H1 (cell line): ENCODE measurements around the gene LAMP1. TPM values are rescaled to one million over a fixed set of nuclear protein-coding genes. Genes with fewer than 3 reads are reported as not detected.

Source experiments
- CTCF ChIA-PET: fragments of 300-600 bp; sonication (Branson Sonifier 250); formaldehyde crosslinking; loops from one replicate; lab custom pipeline; 2021; ENCODE audit not compliant: partially characterized antibody; lab: Charles Lee
- POLR2A ChIA-PET: fragments of 300-600 bp; sonication (Branson Sonifier 250); formaldehyde crosslinking; loops from one replicate; lab custom pipeline; 2021; ENCODE audit warnings: inconsistent platforms; ENCODE audit not compliant: partially characterized antibody; lab: Charles Lee
- DNase-seq, 2 experiments: peaks; one replicate each; pipeline versions ENCODE4 v3.0.0 to v3.0.0-alpha.2; 2010 to 2022; ENCODE audit warnings: low spot score in 2 of 2, low read depth in 1 of 2, mixed read lengths in 1 of 2
- FAIRE-seq: peaks from 2 replicates; lab custom pipeline; 2011; peaks lifted over from hg19 to GRCh38; lab: Jason Lieb, UNC
- H2AFZ ChIP-seq: 2 replicates; pipeline ENCODE4 v1.8.1; 2012; ENCODE audit warnings: low read length, inconsistent platforms
- H2AK5ac ChIP-seq: 2 replicates; pipeline ENCODE4 v1.6.1; 2013; ENCODE audit warnings: low read depth, low read length
- H2BK120ac ChIP-seq: replicated peaks from 2 replicates; pipeline ENCODE3; 2013; ENCODE audit warnings: low read depth, low read length, inconsistent platforms
- H2BK12ac ChIP-seq: 2 replicates; pipeline ENCODE4 v1.6.1; 2013; ENCODE audit warnings: low read depth, low read length
- H2BK15ac ChIP-seq: 2 replicates; pipeline ENCODE4 v1.6.1; 2013; ENCODE audit warnings: low read length
- H2BK20ac ChIP-seq: 2 replicates; pipeline ENCODE4 v1.6.1; 2013; ENCODE audit warnings: low read length
- H2BK5ac ChIP-seq: 2 replicates; pipeline ENCODE4 v1.6.1; 2013; ENCODE audit warnings: low read depth, low read length
- H3K14ac ChIP-seq: 2 replicates; pipeline ENCODE4 v1.6.1; 2013; ENCODE audit warnings: inconsistent platforms; ENCODE audit not compliant: insufficient read length
- H3K18ac ChIP-seq: 2 replicates; pipeline ENCODE4 v1.6.1; 2013; ENCODE audit warnings: low read length; ENCODE audit errors: extremely low read depth
- H3K23ac ChIP-seq: 2 replicates; pipeline ENCODE4 v1.6.1; 2013; ENCODE audit warnings: inconsistent platforms; ENCODE audit not compliant: insufficient read length
- H3K23me2 ChIP-seq: 2 replicates; pipeline ENCODE4 v1.6.1; 2013; ENCODE audit warnings: low read depth, low read length
- H3K27ac ChIP-seq: 2 replicates; pipeline ENCODE4 v1.6.1; 2011; ENCODE audit warnings: low read depth, low read length, inconsistent platforms
- H3K27me3 ChIP-seq, 4 experiments: replicated peaks in 1 of 4; 1 replicate in 1 of 4; 2 replicates in 3 of 4; pipeline versions ENCODE4 v1.6.1 to v1.8.1; 2011 to 2013; ENCODE audit warnings: low read length in 3 of 4, mild to moderate bottlenecking in 3 of 4, inconsistent platforms in 2 of 4, mixed read lengths in 2 of 4, moderate library complexity in 1 of 4; ENCODE audit not compliant: control insufficient read depth in 3 of 4, insufficient read depth in 3 of 4; ENCODE audit errors: extremely low read depth in 1 of 4
- H3K36me3 ChIP-seq, 4 experiments: 2 replicates each; pipeline versions ENCODE4 v1.6.1 to v1.8.1; 2011 to 2013; ENCODE audit warnings: mild to moderate bottlenecking in 4 of 4, low read length in 3 of 4, moderate library complexity in 2 of 4, control low read depth in 1 of 4, inconsistent platforms in 1 of 4; ENCODE audit not compliant: insufficient read depth in 4 of 4, control insufficient read depth in 2 of 4
- H3K4ac ChIP-seq: replicated peaks from 2 replicates; pipeline ENCODE3; 2013; ENCODE audit warnings: low read length, low read depth, mixed read lengths, inconsistent platforms; ENCODE audit not compliant: insufficient read length
- H3K4me1 ChIP-seq, 4 experiments: replicated peaks in 1 of 4; 1 replicate in 1 of 4; 2 replicates in 3 of 4; pipeline versions ENCODE4 v1.6.1 to v1.8.1; 2011 to 2013; ENCODE audit warnings: low read length in 3 of 4, inconsistent platforms in 2 of 4, mixed read lengths in 1 of 4; ENCODE audit not compliant: insufficient read depth in 4 of 4, control insufficient read depth in 3 of 4
- H3K4me2 ChIP-seq, 2 experiments: 2 replicates each; pipeline versions ENCODE4 v1.6.1 to v1.8.1; 2011 to 2013; ENCODE audit warnings: low read depth in 2 of 2, low read length in 2 of 2, control low read depth in 1 of 2, inconsistent platforms in 1 of 2, mild to moderate bottlenecking in 1 of 2; ENCODE audit not compliant: insufficient read depth in 1 of 2
- H3K4me3 ChIP-seq, 4 experiments: fragments of 200-600, 300-600 bp in 1 of 4; sonication (generic), shearing (Covaris generic), sonication (Bioruptor Twin) in 1 of 4; 2 replicates each; pipeline versions ENCODE4 v1.5.1 to v1.8.1; 2011 to 2016; ENCODE audit warnings: low read length in 4 of 4, low read depth in 3 of 4, control low read depth in 2 of 4, inconsistent platforms in 2 of 4, mild to moderate bottlenecking in 2 of 4, mixed read lengths in 1 of 4, moderate library complexity in 1 of 4; ENCODE audit not compliant: insufficient read depth in 2 of 4; ENCODE audit errors: extremely low read depth in 1 of 4
- H3K56ac ChIP-seq: replicated peaks from 2 replicates; pipeline ENCODE3; 2013; ENCODE audit warnings: low read depth, mild to moderate bottlenecking, mixed read lengths, low read length, inconsistent platforms; ENCODE audit not compliant: insufficient read length
- H3K79me1 ChIP-seq: 2 replicates; pipeline ENCODE4 v1.6.1; 2013; ENCODE audit warnings: low read depth, low read length, control low read depth
- H3K79me2 ChIP-seq, 2 experiments: 2 replicates each; pipeline versions ENCODE4 v1.6.1 to v1.8.1; 2012 to 2013; ENCODE audit warnings: low read length in 2 of 2, mild to moderate bottlenecking in 2 of 2, inconsistent platforms in 1 of 2; ENCODE audit not compliant: insufficient read depth in 2 of 2, control insufficient read depth in 1 of 2
- H3K9ac ChIP-seq, 4 experiments: replicated peaks in 1 of 4; 1 replicate in 1 of 4; 2 replicates in 3 of 4; pipeline versions ENCODE4 v1.6.1 to v1.8.1; 2011 to 2013; ENCODE audit warnings: low read depth in 3 of 4, low read length in 3 of 4, control low read depth in 2 of 4, mild to moderate bottlenecking in 2 of 4, moderate library complexity in 2 of 4, inconsistent platforms in 1 of 4; ENCODE audit errors: extremely low read depth in 1 of 4
- H3K9me3 ChIP-seq, 2 experiments: 2 replicates each; pipeline versions ENCODE4 v1.6.1 to v1.8.1; 2012 to 2013; ENCODE audit warnings: mild to moderate bottlenecking in 2 of 2, moderate library complexity in 2 of 2, control low read depth in 1 of 2, inconsistent platforms in 1 of 2, low read depth in 1 of 2, low read length in 1 of 2, mixed read lengths in 1 of 2; ENCODE audit not compliant: insufficient read depth in 2 of 2
- H4K20me1 ChIP-seq, 2 experiments: replicated peaks in 1 of 2; 2 replicates each; pipeline versions ENCODE3 to v1.8.1; 2011 to 2013; ENCODE audit warnings: inconsistent platforms in 2 of 2, low read length in 2 of 2, mild to moderate bottlenecking in 1 of 2; ENCODE audit not compliant: insufficient read depth in 2 of 2, control insufficient read depth in 1 of 2
- H4K5ac ChIP-seq: 2 replicates; pipeline ENCODE4 v1.6.1; 2013; ENCODE audit warnings: low read length, low read depth, mixed read lengths, inconsistent platforms; ENCODE audit not compliant: insufficient read length
- H4K8ac ChIP-seq: 2 replicates; pipeline ENCODE4 v1.8.0; 2013; ENCODE audit warnings: mild to moderate bottlenecking, moderate library complexity, low read length, inconsistent platforms; ENCODE audit not compliant: insufficient read depth; ENCODE audit errors: extremely low read depth
- H4K91ac ChIP-seq: replicated peaks from 2 replicates; pipeline ENCODE3; 2013; ENCODE audit warnings: low read length, mixed read lengths, inconsistent platforms; ENCODE audit not compliant: insufficient read length
- BACH1 ChIP-seq: IDR thresholded peaks from 2 replicates; pipeline ENCODE4 v1.6.1; 2012; ENCODE audit warnings: low read length, improper control_type of control experiment
- E2F6 ChIP-seq: IDR thresholded peaks from 2 replicates; pipeline ENCODE4 v1.6.1; 2012; ENCODE audit warnings: inconsistent platforms
- EZH2 ChIP-seq: fragments of 200-600 bp; sonication (generic); IDR thresholded peaks from 2 replicates; pipeline ENCODE4 v1.7.1; 2012; ENCODE audit warnings: low read depth, mild to moderate bottlenecking, moderate library complexity, low read length, inconsistent platforms; ENCODE audit not compliant: severe bottlenecking
- GTF2F1 ChIP-seq: IDR thresholded peaks from 2 replicates; pipeline ENCODE4 v1.6.1; 2012; ENCODE audit warnings: low read depth, low read length, improper control_type of control experiment, borderline replicate concordance
- MAX ChIP-seq: IDR thresholded peaks from 2 replicates; pipeline ENCODE4 v1.6.1; 2012; ENCODE audit warnings: inconsistent platforms
- TCF12 ChIP-seq: IDR thresholded peaks from 2 replicates; pipeline ENCODE4 v1.6.1; 2011; ENCODE audit warnings: low read depth, mild to moderate bottlenecking, low read length
- WGBS, 2 experiments: shearing (Covaris generic) in 1 of 2; methylation state at CpG; one replicate each; pipeline versions ENCODE4 v1.1.6 to v1.1.7; 2013 to 2015; ENCODE audit warnings: low lambda C conversion rate in 2 of 2, mixed read lengths in 2 of 2, inconsistent platforms in 1 of 2, low coverage in 1 of 2, missing lambda C conversion rate in 1 of 2; ENCODE audit not compliant: insufficient replicate concordance in 2 of 2, insufficient coverage in 1 of 2, insufficient read length in 1 of 2; ENCODE audit errors: extremely low coverage in 1 of 2, missing lambda C conversion rate in 1 of 2; 5-methylcytosine and 5-hydroxymethylcytosine counted together
- polyA plus RNA-seq, 7 experiments: library from polyadenylated mRNA; depleted of rRNA in 3 of 7; stranded (reverse) in 5 of 7; unstranded in 2 of 7; fragments of >200 nt in 5 of 7; fragments of 200-250 nt in 2 of 7; gene quantifications; 1 replicate in 5 of 7; 2 replicates in 1 of 7; 4 replicates in 1 of 7; pipeline versions ENCODE4 v1.2.1 to v1.2.3, GENCODE V29; 2011 to 2013; ENCODE audit warnings: missing spikeins in 2 of 7, mixed read lengths in 2 of 7
- total RNA-seq: library from RNA; stranded (reverse); fragmentation: NEBNext Ultra II Directional; extraction: Animal tissue kit (Norgen Biotek cat#: 25700); gene quantifications from 2 replicates; pipeline ENCODE4 v1.2.1, GENCODE V29; 2021

Gene LAMP1
- total and polyA plus RNA-seq, 2 of the 8 experiments (the other 6 are each of a cell fraction or from before 2014, with no cell fraction given), result 97.6 to 140 TPM

GRCh38 chr13:113364901-113365582 is 68.0 kb downstream of the LAMP1 start:
- H3K4ac ChIP-seq, result no peak overlapping the region
- POLR2A ChIA-PET, result interaction anchor here (0.8 to 7.3 kb wide), 12 partner anchors 9 to 155 kb away, joined by 3 to 78 read pairs (median 4); partner anchors contain the start of genes CUL4A and LAMP1

More at GRCh38 chr13:113364901-113365582, 68.0 kb downstream of the LAMP1 start:
- Histone ChIP-seq H3K4me3 (peak overlapping the region in 1 of 4 experiments; percentile 52; a peak in 1 of 8 replicates), H4K8ac (no peak overlapping the region), H3K9ac (no peak overlapping the region), H2AFZ (no peak overlapping the region), H2BK20ac (no peak overlapping the region; the same call in 1 of the 2 replicates), H3K18ac (peak overlapping the region; percentile 48; the same call in 1 of the 2 replicates), H3K79me2 (peaks cover 3 to 29% of the 10 kb centered on the region in 2 experiments), H3K27ac (no peak overlapping the region; the same call in 1 of the 2 replicates), H2BK12ac (peak overlapping the region; percentile 90), H3K14ac (no peak overlapping the region), H3K27me3 (0 out of 7 replicates have a peak, but pooled peaks cover 0 to 4% (median 0%) of the 10 kb centered on the region in 4 experiments), H2BK120ac (peak overlapping the region; percentile 51), H4K5ac (no peak overlapping the region), H3K56ac (peak overlapping the region; percentile 36), H3K9me3 (no peaks in the 10 kb centered on the region; a peak in 1 of 4 replicates), H3K23ac (no peak overlapping the region), H4K20me1 (peaks cover 0 to 8% of the 10 kb centered on the region in 2 experiments), H3K23me2 (peaks cover 10% of the 10 kb centered on the region; the same call in 1 of the 2 replicates), H4K91ac (peak overlapping the region; percentile 79), H3K4me2 (peak overlapping the region; percentile 55 to 58; a peak in 1 of 4 replicates), H2BK15ac (peak overlapping the region; percentile 61; the same call in 1 of the 2 replicates), H3K79me1 (peaks cover 7% of the 10 kb centered on the region), H2BK5ac (peak overlapping the region; percentile 66; the same call in 1 of the 2 replicates), H3K36me3 (peaks cover 0 to 6% (median 4%) of the 10 kb centered on the region in 4 experiments), H3K4me1 (peaks cover 2 to 25% (median 7%) of the 10 kb centered on the region in 4 experiments), H2AK5ac (0 out of 2 replicates have a peak overlapping the region, but pooled peaks have one; percentile 39)
- TF ChIP-seq GTF2F1 (no peak), EZH2 (no peak), TCF12 (no peak), BACH1 (no peak), E2F6 (peak; percentile 47), MAX (peak; percentile 33; the same call in 1 of the 2 replicates)
- WGBS, 2 experiments, result 86% methylated on average over 31 of the region's 41 CpGs; no CpG with 5 or more reads in 1 of the 2 experiments
- CTCF ChIA-PET, result interaction anchor here (0.7 to 2.6 kb wide), 10 partner anchors 8 to 217 kb away, joined by 3 to 15 read pairs (median 4); no protein-coding TSS in a partner anchor
- no peak for DNase-seq
- no peak for FAIRE-seq
